SK-N-SH (cell line): Measurements from ENCODE around the gene ZIC2. TPM values are rescaled to one million over a fixed set of nuclear protein-coding genes. Genes with fewer than 3 reads are reported as not detected.
"Not testable (repeated sequence)": the region's sequence is repeated elsewhere in the genome, so short reads cannot be mapped to it uniquely, and the experiment has no call there.

ENCODE experiments used
- CTCF ChIA-PET: fragments of 300-600, 350-600 bp; formaldehyde crosslinking; extraction: SDS; loops from one replicate; lab custom pipeline; 2021; lab: Yijun Ruan, JAX
- POLR2A ChIA-PET: fragments of 350-600 bp; sonication (Branson Sonifier 250); formaldehyde crosslinking; extraction: SDS; loops from one replicate; lab custom pipeline; 2020; ENCODE audit warnings: antibody characterized with exemption, inconsistent platforms; lab: Yijun Ruan, JAX
- DNase-seq: peaks from one replicate; pipeline ENCODE4 v3.0.0; 2012
- H2AFZ ChIP-seq: fragments of 200-600 bp; sonication (generic); 2 replicates; pipeline ENCODE4 v1.8.1; 2016; ENCODE audit warnings: antibody characterized with exemption, mild to moderate bottlenecking, low read depth
- H3F3A ChIP-seq: fragments of 200-600 bp; sonication (generic); replicated peaks from 2 replicates; pipeline ENCODE3; 2016; ENCODE audit warnings: antibody characterized with exemption, mild to moderate bottlenecking; ENCODE audit not compliant: insufficient read depth
- H3K27ac ChIP-seq, 2 experiments: fragments of 200-500 bp in 1 of 2; fragments of 200-600 bp in 1 of 2; sonication (Bioruptor generic) in 1 of 2; sonication (generic), shearing (Covaris generic) in 1 of 2; 2 replicates each; pipeline versions ENCODE4 v1.5.1 to v1.6.1; 2014 to 2016; ENCODE audit warnings: low read depth in 2 of 2, inconsistent platforms in 1 of 2, low read length in 1 of 2, mild to moderate bottlenecking in 1 of 2, mixed read lengths in 1 of 2
- H3K27me3 ChIP-seq: fragments of 200-600 bp; sonication (generic), shearing (Covaris generic); 2 replicates; pipeline ENCODE4 v1.6.1; 2016; ENCODE audit warnings: mixed run types; ENCODE audit not compliant: insufficient read depth
- H3K36me3 ChIP-seq, 2 experiments: fragments of 200-500 bp in 1 of 2; fragments of 200-600 bp in 1 of 2; sonication (Bioruptor generic) in 1 of 2; sonication (generic) in 1 of 2; replicated peaks in 1 of 2; 2 replicates each; pipeline versions ENCODE3 to v1.5.1; 2014 to 2016; ENCODE audit warnings: low read length in 1 of 2, mild to moderate bottlenecking in 1 of 2; ENCODE audit not compliant: insufficient read depth in 2 of 2, control insufficient read depth in 1 of 2
- H3K4me1 ChIP-seq, 2 experiments: fragments of 200-500 bp in 1 of 2; fragments of 200-600 bp in 1 of 2; sonication (Bioruptor generic) in 1 of 2; sonication (generic), shearing (Covaris generic) in 1 of 2; 2 replicates each; pipeline versions ENCODE4 v1.5.1 to v1.6.1; 2014 to 2016; ENCODE audit warnings: low read depth in 1 of 2, low read length in 1 of 2, mixed run types in 1 of 2; ENCODE audit not compliant: insufficient read depth in 2 of 2, control insufficient read depth in 1 of 2
- H3K4me2 ChIP-seq: fragments of 200-600 bp; sonication (generic), shearing (Covaris generic); 2 replicates; pipeline ENCODE4 v1.6.1; 2017; ENCODE audit warnings: mixed run types
- H3K4me3 ChIP-seq, 2 experiments: fragments of 200-500 bp in 1 of 2; fragments of 200-600 bp in 1 of 2; sonication (Bioruptor generic) in 1 of 2; sonication (generic), shearing (Covaris generic) in 1 of 2; 2 replicates each; pipeline versions ENCODE4 v1.5.1 to v1.8.1; 2014 to 2016; ENCODE audit warnings: low read depth in 2 of 2, inconsistent platforms in 1 of 2, low read length in 1 of 2, mild to moderate bottlenecking in 1 of 2, mixed read lengths in 1 of 2, moderate library complexity in 1 of 2
- H3K79me2 ChIP-seq: fragments of 200-600 bp; sonication (generic); 2 replicates; pipeline ENCODE4 v1.8.1; 2017; ENCODE audit warnings: mild to moderate bottlenecking; ENCODE audit not compliant: insufficient read depth
- H3K9ac ChIP-seq: fragments of 200-600 bp; sonication (generic); 2 replicates; pipeline ENCODE4 v1.6.1; 2017; ENCODE audit warnings: mixed run types
- H3K9me2 ChIP-seq: fragments of 200-600 bp; sonication (generic); 2 replicates; pipeline ENCODE4 v1.6.1; 2017; ENCODE audit warnings: mixed run types
- H3K9me3 ChIP-seq: fragments of 200-600 bp; sonication (generic); 2 replicates; pipeline ENCODE4 v1.6.1; 2017; ENCODE audit warnings: mixed run types, mild to moderate bottlenecking, moderate library complexity
- H4K20me1 ChIP-seq: fragments of 200-600 bp; sonication (generic); 2 replicates; pipeline ENCODE4 v1.6.1; 2017; ENCODE audit warnings: mild to moderate bottlenecking, mixed run types; ENCODE audit not compliant: insufficient read depth
- ELF1 ChIP-seq: IDR thresholded peaks from 2 replicates; pipeline ENCODE4 v1.4.0; 2012
- EP300 ChIP-seq, 2 experiments: IDR thresholded peaks; 2 replicates each; pipeline versions ENCODE4 v1.4.0 to v1.6.1; 2012; ENCODE audit warnings: borderline replicate concordance in 1 of 2, low read depth in 1 of 2, low read length in 1 of 2
- FOXJ3 ChIP-seq: sonication (generic); formaldehyde crosslinking; IDR thresholded peaks from 2 replicates; pipeline ENCODE4 v1.5.1; 2020; ENCODE audit warnings: mild to moderate bottlenecking, missing genetic modification reagents
- FOXM1 ChIP-seq: IDR thresholded peaks from 2 replicates; pipeline ENCODE4 v1.4.0; 2012; ENCODE audit warnings: low read depth, mild to moderate bottlenecking
- JUND ChIP-seq: IDR thresholded peaks from 2 replicates; pipeline ENCODE4 v1.4.0; 2012
- MXI1 ChIP-seq: IDR thresholded peaks from 2 replicates; pipeline ENCODE4 v1.6.1; 2012; ENCODE audit warnings: mild to moderate bottlenecking, low read depth, low read length, improper control_type of control experiment
- NRF1 ChIP-seq: IDR thresholded peaks from 2 replicates; pipeline ENCODE4 v1.6.1; 2012; ENCODE audit warnings: low read depth, mild to moderate bottlenecking, low read length
- PBX3 ChIP-seq: IDR thresholded peaks from 2 replicates; pipeline ENCODE4; 2012
- POLR2AphosphoS5 ChIP-seq: IDR thresholded peaks from 2 replicates; pipeline ENCODE4 v1.6.1; 2012; ENCODE audit warnings: low read depth, low read length
- REST ChIP-seq: IDR thresholded peaks from 2 replicates; pipeline ENCODE4 v1.6.1; 2012; ENCODE audit warnings: mild to moderate bottlenecking, low read depth, low read length, moderate library complexity
- TAF1 ChIP-seq: IDR thresholded peaks from 2 replicates; pipeline ENCODE4 v1.6.1; 2012; ENCODE audit warnings: low read depth, mild to moderate bottlenecking, low read length, moderate library complexity, borderline replicate concordance
- WGBS: methylation state at CpG from one replicate; pipeline ENCODE4 v1.1.6; 2017; ENCODE audit warnings: low lambda C conversion rate; 5-methylcytosine and 5-hydroxymethylcytosine counted together
- polyA plus RNA-seq, 3 experiments: library from polyadenylated mRNA; depleted of rRNA; stranded (reverse); fragments of >200 nt; gene quantifications; 2 replicates each; pipeline ENCODE4 v1.2.3, GENCODE V29; 2012
- TF ChIP-seq, protein P1 (sequence below): fragments of 200-600 bp; sonication (generic); IDR thresholded peaks from 2 replicates; pipeline ENCODE4 v1.6.1; 2017; ENCODE audit warnings: antibody characterized with exemption, mild to moderate bottlenecking, moderate library complexity
- TF ChIP-seq, protein P2 (sequence below): fragments of 150-350 bp; IDR thresholded peaks from 2 replicates; pipeline ENCODE4 v1.6.1; 2016; ENCODE audit warnings: mild to moderate bottlenecking, low read depth, low read length
- TF ChIP-seq, protein P3 (sequence below): fragments of 150-350 bp; IDR thresholded peaks from 2 replicates; pipeline ENCODE4 v1.6.1; 2017; ENCODE audit warnings: antibody characterized with exemption, low read length, low read depth, borderline replicate concordance

The ZIC2 gene
- polyA plus RNA-seq, 1 of the 3 experiments (the other 2 are of a cell fraction) = not detected

DNA sequence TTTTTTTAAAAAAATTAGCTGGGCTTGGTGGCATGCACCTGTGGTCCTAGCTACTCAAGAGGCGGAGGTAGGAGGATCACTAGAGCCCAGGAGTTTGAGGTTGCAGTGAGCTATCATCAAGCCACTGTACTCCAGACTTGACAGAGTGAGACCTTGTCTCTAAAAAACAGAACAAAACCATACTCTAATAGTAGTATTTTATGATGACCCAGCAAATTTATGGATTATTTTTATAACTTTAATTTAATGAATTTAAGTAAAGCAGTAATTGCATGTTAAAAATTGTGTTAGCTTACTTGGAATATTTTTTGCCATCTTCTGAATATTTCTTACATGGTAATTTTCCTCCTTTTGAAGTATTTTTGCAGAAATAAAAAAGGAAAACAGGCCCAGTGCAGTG is 48.3 kb downstream of the ZIC2 start:
- H3K4me2 ChIP-seq = no peak overlapping the region
- ChIA-PET CTCF (interaction anchor here (0.7 to 1.6 kb wide), 2 partner anchors 10 to 15 kb away, joined by 3 read pairs; no protein-coding TSS in a partner anchor), POLR2A (no interaction called here)
- H3K36me3 ChIP-seq = no peaks in the 10 kb centered on the region
- no peaks in the 10 kb centered on the region for H3K9me2 ChIP-seq
- H3K4me3 ChIP-seq = no peak overlapping the region
- 90% methylated on average over 1 of the region's 1 CpG for WGBS
- no peaks in the 10 kb centered on the region for H4K20me1 ChIP-seq
- H3K27ac ChIP-seq = no peak overlapping the region
- H3K4me1 ChIP-seq = no peaks in the 10 kb centered on the region
- no peaks in the 10 kb centered on the region for H3K9me3 ChIP-seq
- H3K79me2 ChIP-seq = no peaks in the 10 kb centered on the region
- no peak overlapping the region for H3K9ac ChIP-seq
- no peak for TF ChIP-seq FOXJ3 (CRISPR knock-in tag)
- TF ChIP-seq, protein P1, sequence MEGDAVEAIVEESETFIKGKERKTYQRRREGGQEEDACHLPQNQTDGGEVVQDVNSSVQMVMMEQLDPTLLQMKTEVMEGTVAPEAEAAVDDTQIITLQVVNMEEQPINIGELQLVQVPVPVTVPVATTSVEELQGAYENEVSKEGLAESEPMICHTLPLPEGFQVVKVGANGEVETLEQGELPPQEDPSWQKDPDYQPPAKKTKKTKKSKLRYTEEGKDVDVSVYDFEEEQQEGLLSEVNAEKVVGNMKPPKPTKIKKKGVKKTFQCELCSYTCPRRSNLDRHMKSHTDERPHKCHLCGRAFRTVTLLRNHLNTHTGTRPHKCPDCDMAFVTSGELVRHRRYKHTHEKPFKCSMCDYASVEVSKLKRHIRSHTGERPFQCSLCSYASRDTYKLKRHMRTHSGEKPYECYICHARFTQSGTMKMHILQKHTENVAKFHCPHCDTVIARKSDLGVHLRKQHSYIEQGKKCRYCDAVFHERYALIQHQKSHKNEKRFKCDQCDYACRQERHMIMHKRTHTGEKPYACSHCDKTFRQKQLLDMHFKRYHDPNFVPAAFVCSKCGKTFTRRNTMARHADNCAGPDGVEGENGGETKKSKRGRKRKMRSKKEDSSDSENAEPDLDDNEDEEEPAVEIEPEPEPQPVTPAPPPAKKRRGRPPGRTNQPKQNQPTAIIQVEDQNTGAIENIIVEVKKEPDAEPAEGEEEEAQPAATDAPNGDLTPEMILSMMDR = no peak
- TF ChIP-seq REST = no peak
- TF ChIP-seq, protein P2, sequence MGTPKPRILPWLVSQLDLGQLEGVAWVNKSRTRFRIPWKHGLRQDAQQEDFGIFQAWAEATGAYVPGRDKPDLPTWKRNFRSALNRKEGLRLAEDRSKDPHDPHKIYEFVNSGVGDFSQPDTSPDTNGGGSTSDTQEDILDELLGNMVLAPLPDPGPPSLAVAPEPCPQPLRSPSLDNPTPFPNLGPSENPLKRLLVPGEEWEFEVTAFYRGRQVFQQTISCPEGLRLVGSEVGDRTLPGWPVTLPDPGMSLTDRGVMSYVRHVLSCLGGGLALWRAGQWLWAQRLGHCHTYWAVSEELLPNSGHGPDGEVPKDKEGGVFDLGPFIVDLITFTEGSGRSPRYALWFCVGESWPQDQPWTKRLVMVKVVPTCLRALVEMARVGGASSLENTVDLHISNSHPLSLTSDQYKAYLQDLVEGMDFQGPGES = no peak
- no peak for TF ChIP-seq ELF1
- TF ChIP-seq EP300 (IDR thresholded peaks at IDR 0.05; ENCODE audit: borderline replicate concordance in 1 of 2, low read depth in 1 of 2, low read length in 1 of 2) = no peak
- no peak for TF ChIP-seq TAF1
- no peak for TF ChIP-seq MXI1
- no peak for TF ChIP-seq POLR2AphosphoS5
- no peak for TF ChIP-seq FOXM1
- TF ChIP-seq, protein P3, sequence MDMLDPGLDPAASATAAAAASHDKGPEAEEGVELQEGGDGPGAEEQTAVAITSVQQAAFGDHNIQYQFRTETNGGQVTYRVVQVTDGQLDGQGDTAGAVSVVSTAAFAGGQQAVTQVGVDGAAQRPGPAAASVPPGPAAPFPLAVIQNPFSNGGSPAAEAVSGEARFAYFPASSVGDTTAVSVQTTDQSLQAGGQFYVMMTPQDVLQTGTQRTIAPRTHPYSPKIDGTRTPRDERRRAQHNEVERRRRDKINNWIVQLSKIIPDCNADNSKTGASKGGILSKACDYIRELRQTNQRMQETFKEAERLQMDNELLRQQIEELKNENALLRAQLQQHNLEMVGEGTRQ = no peak
- no peak for TF ChIP-seq JUND
- no peak for TF ChIP-seq PBX3
- no peak for TF ChIP-seq NRF1
- DNase-seq = no peak
- H3F3A ChIP-seq = no peaks in the 10 kb centered on the region
- H2AFZ ChIP-seq = no peak overlapping the region
- H3K27me3 ChIP-seq = no peaks in the 10 kb centered on the region

- H3K27me3 ChIP-seq, H3K9me3 ChIP-seq, H3K4me2 ChIP-seq, DNase-seq, H3K79me2 ChIP-seq, H3F3A ChIP-seq, H3K4me1 ChIP-seq, H3K4me3 ChIP-seq, H3K36me3 ChIP-seq, H3K27ac ChIP-seq, POLR2A ChIA-PET, H4K20me1 ChIP-seq, CTCF ChIA-PET, H3K9ac ChIP-seq, H3K9me2 ChIP-seq, H2AFZ ChIP-seq: not testable (repeated sequence)
- WGBS = 73% methylated on average over 9 of the region's 9 CpGs
Observed at GRCh38 chr13:100032642-100033041, 51.1 kb downstream of the ZIC2 start.
